ENCODE results near the gene MACROD2. TPM values are rescaled to one million over a fixed set of nuclear protein-coding genes. Genes with fewer than 3 reads are reported as not detected.

The MACROD2 gene
- total RNA-seq, 4 donors from 2014 or later: 12.6 to 60.3 (median 18.9) TPM

- TF ChIP-seq EP300 (IDR thresholded peaks at IDR 0.05) (no peak), CTCF (IDR thresholded peaks at IDR 0.05) (no peak), POLR2AphosphoS5 (IDR thresholded peaks at IDR 0.05) (no peak), POLR2A (IDR thresholded peaks at IDR 0.05) (no peak)
- DNase-seq (ENCODE audit: low spot score in 2 of 2): no peak
- H3K4me3 ChIP-seq: no peak overlapping the region
- H3K36me3 ChIP-seq: no peaks in the 10 kb centered on the region
- no peaks in the 10 kb centered on the region for H3K9me3 ChIP-seq
- no peak overlapping the region for H3K27ac ChIP-seq
- WGBS: 92% methylated on average over 2 of the region's 2 CpGs
- no peaks in the 10 kb centered on the region for H3K4me1 ChIP-seq
- H3K27me3 ChIP-seq: no peaks in the 10 kb centered on the region
Measured at GRCh38 chr20:15600565-15600964, 1605.2 kb downstream of the MACROD2 start.

- no peaks in the 10 kb centered on the region for H3K9me3 ChIP-seq
- H3K4me1 ChIP-seq: no peaks in the 10 kb centered on the region
- TF ChIP-seq EP300 (IDR thresholded peaks at IDR 0.05) (no peak), CTCF (IDR thresholded peaks at IDR 0.05) (no peak), POLR2A (IDR thresholded peaks at IDR 0.05) (no peak), POLR2AphosphoS5 (IDR thresholded peaks at IDR 0.05) (no peak)
- no peak for DNase-seq (ENCODE audit: low spot score in 2 of 2)
- H3K4me3 ChIP-seq: no peak overlapping the region
- H3K27me3 ChIP-seq: no peaks in the 10 kb centered on the region
- no peak overlapping the region for H3K27ac ChIP-seq
- H3K36me3 ChIP-seq: no peaks in the 10 kb centered on the region
Measured at GRCh38 chr20:15603506-15603905, 1608.2 kb downstream of the MACROD2 start.

GRCh38 chr20:15603978-15604805 lies 1608.9 kb downstream of the MACROD2 start:
- no peaks in the 10 kb centered on the region for H3K36me3 ChIP-seq
- H3K27me3 ChIP-seq: no peaks in the 10 kb centered on the region
- TF ChIP-seq POLR2AphosphoS5 (IDR thresholded peaks at IDR 0.05) (no peak), CTCF (IDR thresholded peaks at IDR 0.05) (no peak), EP300 (IDR thresholded peaks at IDR 0.05) (no peak), POLR2A (IDR thresholded peaks at IDR 0.05) (no peak)
- H3K4me3 ChIP-seq: no peak overlapping the region
- no peak for DNase-seq (ENCODE audit: low spot score in 2 of 2)
- H3K4me1 ChIP-seq: no peaks in the 10 kb centered on the region
- no peaks in the 10 kb centered on the region for H3K9me3 ChIP-seq
- H3K27ac ChIP-seq: no peak overlapping the region
- WGBS: 51% methylated on average over 4 of the region's 4 CpGs

- no peak overlapping the region for H3K4me3 ChIP-seq
- H3K4me1 ChIP-seq: no peaks in the 10 kb centered on the region
- no peak for TF ChIP-seq POLR2AphosphoS5 (IDR thresholded peaks at IDR 0.05)
- no peak for TF ChIP-seq POLR2A (IDR thresholded peaks at IDR 0.05)
- TF ChIP-seq CTCF (IDR thresholded peaks at IDR 0.05): no peak
- no peak for TF ChIP-seq EP300 (IDR thresholded peaks at IDR 0.05)
- DNase-seq (ENCODE audit: low spot score in 2 of 2): no peak
- no peaks in the 10 kb centered on the region for H3K27me3 ChIP-seq
- H3K27ac ChIP-seq: no peak overlapping the region
- H3K9me3 ChIP-seq: no peaks in the 10 kb centered on the region
- no peaks in the 10 kb centered on the region for H3K36me3 ChIP-seq
- WGBS: 71% methylated on average over 4 of the region's 4 CpGs
Measured at GRCh38 chr20:15609921-15610320, 1614.6 kb downstream of the MACROD2 start.

- Histone ChIP-seq H3K27me3 (no peaks in the 10 kb centered on the region), H3K4me3 (no peak overlapping the region), H3K4me1 (no peaks in the 10 kb centered on the region), H3K36me3 (no peaks in the 10 kb centered on the region), H3K27ac (no peak overlapping the region), H3K9me3 (no peaks in the 10 kb centered on the region)
- no peak for DNase-seq (ENCODE audit: low spot score in 2 of 2)
- TF ChIP-seq POLR2A (IDR thresholded peaks at IDR 0.05) (no peak), EP300 (IDR thresholded peaks at IDR 0.05) (no peak), POLR2AphosphoS5 (IDR thresholded peaks at IDR 0.05) (no peak), CTCF (IDR thresholded peaks at IDR 0.05) (no peak)
- WGBS: 72% methylated on average over 2 of the region's 2 CpGs
Measured at GRCh38 chr20:15610787-15611186, 1615.5 kb downstream of the MACROD2 start.

Measured in suprapubic skin (tissue), 4 donors.